Left ventricle myocardium inferior (tissue), 1 donor: Measurements from ENCODE around the gene STOX1. TPM values are rescaled to one million over a fixed set of nuclear protein-coding genes. Genes with fewer than 3 reads are reported as not detected.

Experiments used
- DNase-seq: peaks from one replicate; pipeline ENCODE4 v3.0.0-alpha.2; 2020
- H3K27ac ChIP-seq: fragments of 200-600 bp; replicated peaks from 2 replicates; pipeline ENCODE4 v1.8.0; 2021
- H3K27me3 ChIP-seq: fragments of 200-600 bp; 2 replicates; pipeline ENCODE4 v1.8.0; 2021; ENCODE audit warnings: low read depth
- H3K36me3 ChIP-seq: fragments of 200-600 bp; 2 replicates; pipeline ENCODE4 v1.8.0; 2021
- H3K4me1 ChIP-seq: fragments of 200-600 bp; 2 replicates; pipeline ENCODE4 v1.8.0; 2021
- H3K4me3 ChIP-seq: fragments of 200-600 bp; 2 replicates; pipeline ENCODE4 v1.8.0; 2021; ENCODE audit warnings: mild to moderate bottlenecking, moderate library complexity
- H3K9me3 ChIP-seq: fragments of 200-600 bp; replicated peaks from 2 replicates; pipeline ENCODE4 v1.8.0; 2021
- CTCF ChIP-seq: fragments of 200-600 bp; IDR thresholded peaks from 2 replicates; pipeline ENCODE4 v1.8.0; 2021; ENCODE audit warnings: antibody characterized with exemption, mild to moderate bottlenecking, borderline replicate concordance
- intact Hi-C: fragments of 100-400 bp; cut with micrococcal nuclease; formaldehyde crosslinking; loops from one replicate; pipeline ENCODE4 v1.11.0; 2022
- total RNA-seq: library from RNA; stranded (reverse); fragmentation: NEBNext Ultra II Directional; extraction: Animal tissue kit (Norgen Biotek cat#: 25700); gene quantifications from one replicate; pipeline ENCODE4 v1.2.1, GENCODE V29; 2021
- donor health status: DM: no; HTN: yes; CAD: no; lungs with severe emphysema.

The STOX1 gene
- total RNA-seq, 1 donor from 2014 or later = 0.33 TPM

GRCh38 chr10:68879628-68880027 lies 52.3 kb downstream of the STOX1 start:
- TF ChIP-seq CTCF = no peak
- intact Hi-C loops = no loop called here
- peaks cover 7% of the 10 kb centered on the region for H3K27me3 ChIP-seq
- no peak overlapping the region for H3K27ac ChIP-seq
- H3K4me3 ChIP-seq = no peak overlapping the region
- DNase-seq = no peak
- H3K9me3 ChIP-seq = no peaks in the 10 kb centered on the region
- H3K4me1 ChIP-seq = no peaks in the 10 kb centered on the region
- no peaks in the 10 kb centered on the region for H3K36me3 ChIP-seq

GRCh38 chr10:68880181-68880580 lies 52.9 kb downstream of the STOX1 start:
- Histone ChIP-seq H3K4me3 (no peak overlapping the region), H3K9me3 (no peaks in the 10 kb centered on the region), H3K27ac (no peak overlapping the region), H3K36me3 (no peaks in the 10 kb centered on the region), H3K4me1 (no peaks in the 10 kb centered on the region), H3K27me3 (peaks cover 7% of the 10 kb centered on the region)
- DNase-seq = no peak
- intact Hi-C loops = no loop called here
- TF ChIP-seq CTCF = no peak

- no peak for DNase-seq
- no peak overlapping the region for H3K27ac ChIP-seq
- intact Hi-C loops = loop anchor here (10.0 kb wide), 1 partner anchor 100 kb away; no protein-coding TSS in a partner anchor
- H3K27me3 ChIP-seq = no peaks in the 10 kb centered on the region
- H3K4me3 ChIP-seq = no peak overlapping the region
- no peaks in the 10 kb centered on the region for H3K9me3 ChIP-seq
- H3K4me1 ChIP-seq = peaks cover 1% of the 10 kb centered on the region
- no peak for TF ChIP-seq CTCF
- no peaks in the 10 kb centered on the region for H3K36me3 ChIP-seq
Observed at GRCh38 chr10:68895041-68895440, 67.7 kb downstream of the STOX1 start.

GRCh38 chr10:68897336-68897741 lies 70.0 kb downstream of the STOX1 start:
- no peak for DNase-seq
- H3K4me3 ChIP-seq = no peak overlapping the region
- H3K27ac ChIP-seq = no peak overlapping the region
- H3K36me3 ChIP-seq = no peaks in the 10 kb centered on the region
- TF ChIP-seq CTCF = peak; percentile 67
- H3K27me3 ChIP-seq = no peaks in the 10 kb centered on the region
- no peaks in the 10 kb centered on the region for H3K9me3 ChIP-seq
- intact Hi-C loops = loop anchor here (10.0 kb wide), 1 partner anchor 103 kb away; no protein-coding TSS in a partner anchor
- H3K4me1 ChIP-seq = peaks cover 22% of the 10 kb centered on the region

- TF ChIP-seq CTCF = no peak
- Histone ChIP-seq H3K27me3 (no peaks in the 10 kb centered on the region), H3K4me3 (no peak overlapping the region), H3K27ac (no peak overlapping the region), H3K4me1 (peaks cover 35% of the 10 kb centered on the region), H3K36me3 (no peaks in the 10 kb centered on the region), H3K9me3 (no peaks in the 10 kb centered on the region)
- intact Hi-C loops = loop anchor here (10.0 kb wide), 1 partner anchor 104 kb away; no protein-coding TSS in a partner anchor
- no peak for DNase-seq
Observed at GRCh38 chr10:68899186-68899745, 71.9 kb downstream of the STOX1 start.
